HepG2 (cell line): Measurements from ENCODE around the gene APRT. TPM values are rescaled to one million over a fixed set of nuclear protein-coding genes. Genes with fewer than 3 reads are reported as not detected.

Experiments used
- FLYWCH1 ChIP-seq: sonication (generic); formaldehyde crosslinking; IDR thresholded peaks from 2 replicates; pipeline ENCODE4 v1.8.1; 2023; ENCODE audit warnings: mild to moderate bottlenecking, missing genetic modification reagents
- HNRNPLL ChIP-seq: fragments of 200-400 bp; formaldehyde crosslinking; IDR thresholded peaks from 2 replicates; pipeline ENCODE4 v1.6.1; 2017; ENCODE audit warnings: mild to moderate bottlenecking, low read depth, low read length; ENCODE audit not compliant: poor library complexity, severe bottlenecking
- HOXA5 ChIP-seq: sonication (generic); formaldehyde crosslinking; IDR thresholded peaks from 2 replicates; pipeline ENCODE4 v1.4.0; 2020; ENCODE audit warnings: missing genetic modification reagents
- IRX3 ChIP-seq: sonication (generic); formaldehyde crosslinking; IDR thresholded peaks from 2 replicates; pipeline ENCODE4 v1.8.1; 2023; ENCODE audit warnings: mild to moderate bottlenecking, low read depth, missing genetic modification reagents, borderline replicate concordance
- KDM6A ChIP-seq: IDR thresholded peaks from 2 replicates; pipeline ENCODE4 v1.6.1; 2016; ENCODE audit warnings: low read depth
- NFYB ChIP-seq: sonication (generic); formaldehyde crosslinking; IDR thresholded peaks from 2 replicates; pipeline ENCODE4 v1.4.0; 2020; ENCODE audit warnings: missing genetic modification reagents
- NPAS2 ChIP-seq: sonication (generic); formaldehyde crosslinking; IDR thresholded peaks from 2 replicates; pipeline ENCODE4 v1.8.0; 2022; ENCODE audit warnings: mild to moderate bottlenecking, missing genetic modification reagents, borderline replicate concordance
- PCBP2 ChIP-seq: fragments of 200-400 bp; formaldehyde crosslinking; optimal IDR thresholded peaks from 2 replicates; pipeline ENCODE3; 2018; ENCODE audit warnings: low read length, low read depth; ENCODE audit not compliant: poor library complexity, severe bottlenecking
- RBFOX2 ChIP-seq: fragments of 200-400 bp; formaldehyde crosslinking; IDR thresholded peaks from 2 replicates; pipeline ENCODE4 v1.6.1; 2017; ENCODE audit warnings: low read depth, mild to moderate bottlenecking, low read length
- SAFB2 ChIP-seq: sonication (generic); formaldehyde crosslinking; IDR thresholded peaks from 2 replicates; pipeline ENCODE4 v1.5.1; 2020; ENCODE audit warnings: missing genetic modification reagents, low read depth, mild to moderate bottlenecking, borderline replicate concordance
- TMF1 ChIP-seq: sonication (generic); formaldehyde crosslinking; IDR thresholded peaks from 2 replicates; pipeline ENCODE4 v1.8.1; 2022; ENCODE audit warnings: low read depth, missing genetic modification reagents
- XRCC5 ChIP-seq: fragments of 200-400 bp; formaldehyde crosslinking; optimal IDR thresholded peaks from 2 replicates; pipeline ENCODE3; 2017; ENCODE audit warnings: mild to moderate bottlenecking, low read length
- ZNF205 ChIP-seq: IDR thresholded peaks from 2 replicates; pipeline ENCODE4 v1.6.1; 2018; ENCODE audit warnings: missing biosample characterization, missing genetic modification reagents
- ZNF468 ChIP-seq: sonication (generic); formaldehyde crosslinking; IDR thresholded peaks from 2 replicates; pipeline ENCODE4 v1.8.0; 2022; ENCODE audit warnings: mild to moderate bottlenecking, moderate library complexity, missing genetic modification reagents
- ZNF644 ChIP-seq: IDR thresholded peaks from 2 replicates; pipeline ENCODE4 v1.6.1; 2016; ENCODE audit warnings: low read depth
- ZNF747 ChIP-seq: sonication (generic); formaldehyde crosslinking; IDR thresholded peaks from 2 replicates; pipeline ENCODE4 v1.8.1; 2023; ENCODE audit warnings: missing genetic modification reagents, mild to moderate bottlenecking, borderline replicate concordance
- ZNF749 ChIP-seq: sonication (generic); formaldehyde crosslinking; IDR thresholded peaks from 2 replicates; pipeline ENCODE4 v1.8.0; 2022; ENCODE audit warnings: mild to moderate bottlenecking, missing genetic modification reagents, moderate library complexity, borderline replicate concordance
- polyA plus RNA-seq, 8 experiments: library from polyadenylated mRNA; depleted of rRNA in 3 of 8; stranded (reverse) in 7 of 8; unstranded in 1 of 8; fragments of >200 nt; fragmentation: Illumina TruSeq in 4 of 8; extraction: Trizol in 4 of 8; gene quantifications; 2 replicates each; pipeline versions ENCODE4 v1.2.1 to v1.2.3, GENCODE V29; 2011 to 2016; ENCODE audit warnings: low read depth in 4 of 8, missing spikeins in 1 of 8, mixed read lengths in 1 of 8; ENCODE audit not compliant: insufficient read depth in 1 of 8
- total RNA-seq, 5 experiments: library from RNA; depleted of rRNA; stranded (reverse); fragments of >200 nt; fragmentation: Illumina TruSeq; extraction: Trizol; gene quantifications; 2 replicates each; pipeline ENCODE4 v1.2.3, GENCODE V29; 2016; ENCODE audit warnings: low read depth in 1 of 5
- TF ChIP-seq, protein P1 (sequence below), 2 experiments: IDR thresholded peaks; 2 replicates each; pipeline ENCODE4 v1.6.1; 2011 to 2012; ENCODE audit warnings: low read length in 2 of 2, borderline replicate concordance in 1 of 2, low read depth in 1 of 2, mild to moderate bottlenecking in 1 of 2, moderate library complexity in 1 of 2
- TF ChIP-seq, protein P2 (sequence below): IDR thresholded peaks from 2 replicates; pipeline ENCODE4 v1.6.1; 2016; ENCODE audit warnings: mild to moderate bottlenecking
- TF ChIP-seq, protein P3 (sequence below): sonication (generic); formaldehyde crosslinking; conservative IDR thresholded peaks from 2 replicates; pipeline ENCODE4 v1.8.0; 2022; ENCODE audit warnings: mild to moderate bottlenecking, moderate library complexity, missing genetic modification reagents
- TF ChIP-seq, protein P4 (sequence below): sonication (generic); formaldehyde crosslinking; IDR thresholded peaks from 2 replicates; pipeline ENCODE4 v1.8.1; 2023; ENCODE audit warnings: mild to moderate bottlenecking, missing genetic modification reagents

The APRT gene
- total and polyA plus RNA-seq, 2 of the 13 experiments (the other 11 are each of a cell fraction or from before 2014, with no cell fraction given): 155 to 242 TPM

DNA sequence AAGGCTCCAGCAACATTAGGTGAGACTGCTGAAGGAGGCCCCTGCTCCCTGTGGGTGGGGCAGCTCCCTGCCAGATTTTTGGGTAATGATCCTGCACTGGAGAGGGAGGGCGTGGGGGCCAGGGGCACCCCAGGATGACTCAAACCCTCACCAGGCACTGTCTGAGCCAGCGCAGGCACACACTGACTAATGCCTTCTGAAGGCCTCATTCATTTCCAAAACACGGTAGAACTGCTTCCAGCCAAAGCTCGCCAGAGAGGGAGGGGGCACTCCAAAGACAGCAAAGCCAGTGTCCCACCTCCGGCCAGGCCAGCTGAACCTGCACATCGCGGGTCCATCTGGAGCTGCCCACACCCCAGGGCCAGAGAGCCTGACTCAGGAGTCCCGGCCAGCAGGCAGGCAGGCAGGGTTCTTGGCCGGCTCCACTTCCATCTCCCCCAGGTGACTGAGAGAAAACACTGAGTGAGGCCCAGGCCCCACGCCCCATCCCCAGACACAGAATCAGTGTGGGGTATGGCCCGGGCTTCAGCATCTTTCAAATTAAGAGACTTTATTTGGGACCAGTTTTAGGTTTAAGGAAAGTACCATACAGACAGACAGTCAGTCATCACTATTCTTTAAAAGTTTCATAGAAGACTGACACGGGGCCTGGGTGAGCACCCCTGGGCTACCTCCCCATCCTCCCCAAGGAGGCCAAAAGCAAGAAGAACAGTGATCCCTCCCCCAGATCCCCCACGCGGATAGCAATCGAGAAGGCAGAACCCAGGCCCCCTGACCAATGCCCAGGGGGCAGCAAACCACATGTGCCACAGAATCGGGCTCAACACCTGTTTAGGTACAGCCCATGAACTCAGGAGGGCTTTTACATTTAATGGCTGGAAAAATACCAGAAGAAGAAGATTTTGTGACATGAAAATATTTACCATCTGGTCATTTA, 29.0 kb downstream of the APRT start (continued):
- TF ChIP-seq, protein P1, sequence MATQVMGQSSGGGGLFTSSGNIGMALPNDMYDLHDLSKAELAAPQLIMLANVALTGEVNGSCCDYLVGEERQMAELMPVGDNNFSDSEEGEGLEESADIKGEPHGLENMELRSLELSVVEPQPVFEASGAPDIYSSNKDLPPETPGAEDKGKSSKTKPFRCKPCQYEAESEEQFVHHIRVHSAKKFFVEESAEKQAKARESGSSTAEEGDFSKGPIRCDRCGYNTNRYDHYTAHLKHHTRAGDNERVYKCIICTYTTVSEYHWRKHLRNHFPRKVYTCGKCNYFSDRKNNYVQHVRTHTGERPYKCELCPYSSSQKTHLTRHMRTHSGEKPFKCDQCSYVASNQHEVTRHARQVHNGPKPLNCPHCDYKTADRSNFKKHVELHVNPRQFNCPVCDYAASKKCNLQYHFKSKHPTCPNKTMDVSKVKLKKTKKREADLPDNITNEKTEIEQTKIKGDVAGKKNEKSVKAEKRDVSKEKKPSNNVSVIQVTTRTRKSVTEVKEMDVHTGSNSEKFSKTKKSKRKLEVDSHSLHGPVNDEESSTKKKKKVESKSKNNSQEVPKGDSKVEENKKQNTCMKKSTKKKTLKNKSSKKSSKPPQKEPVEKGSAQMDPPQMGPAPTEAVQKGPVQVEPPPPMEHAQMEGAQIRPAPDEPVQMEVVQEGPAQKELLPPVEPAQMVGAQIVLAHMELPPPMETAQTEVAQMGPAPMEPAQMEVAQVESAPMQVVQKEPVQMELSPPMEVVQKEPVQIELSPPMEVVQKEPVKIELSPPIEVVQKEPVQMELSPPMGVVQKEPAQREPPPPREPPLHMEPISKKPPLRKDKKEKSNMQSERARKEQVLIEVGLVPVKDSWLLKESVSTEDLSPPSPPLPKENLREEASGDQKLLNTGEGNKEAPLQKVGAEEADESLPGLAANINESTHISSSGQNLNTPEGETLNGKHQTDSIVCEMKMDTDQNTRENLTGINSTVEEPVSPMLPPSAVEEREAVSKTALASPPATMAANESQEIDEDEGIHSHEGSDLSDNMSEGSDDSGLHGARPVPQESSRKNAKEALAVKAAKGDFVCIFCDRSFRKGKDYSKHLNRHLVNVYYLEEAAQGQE (IDR thresholded peaks at IDR 0.05; ENCODE audit: borderline replicate concordance in 1 of 2, low read depth in 1 of 2, low read length in 2 of 2): no peak
- TF ChIP-seq ZNF205 (no peak), NFYB (CRISPR knock-in tag) (no peak), HNRNPLL (peak; percentile 23), HOXA5 (CRISPR knock-in tag) (0 out of 2 replicates have a peak, but pooled peaks have one; percentile 29), RBFOX2 (no peak), FLYWCH1 (CRISPR knock-in tag) (no peak), PCBP2 (no peak), SAFB2 (CRISPR knock-in tag) (no peak), TMF1 (CRISPR knock-in tag) (no peak), NPAS2 (CRISPR knock-in tag) (no peak), IRX3 (CRISPR knock-in tag) (no peak), ZNF749 (CRISPR knock-in tag) (no peak), XRCC5 (peak; percentile 56), ZNF644 (CRISPR knock-in tag) (no peak), ZNF747 (CRISPR knock-in tag) (no peak), ZNF468 (CRISPR knock-in tag) (no peak), KDM6A (CRISPR knock-in tag) (no peak)
- TF ChIP-seq, protein P2, sequence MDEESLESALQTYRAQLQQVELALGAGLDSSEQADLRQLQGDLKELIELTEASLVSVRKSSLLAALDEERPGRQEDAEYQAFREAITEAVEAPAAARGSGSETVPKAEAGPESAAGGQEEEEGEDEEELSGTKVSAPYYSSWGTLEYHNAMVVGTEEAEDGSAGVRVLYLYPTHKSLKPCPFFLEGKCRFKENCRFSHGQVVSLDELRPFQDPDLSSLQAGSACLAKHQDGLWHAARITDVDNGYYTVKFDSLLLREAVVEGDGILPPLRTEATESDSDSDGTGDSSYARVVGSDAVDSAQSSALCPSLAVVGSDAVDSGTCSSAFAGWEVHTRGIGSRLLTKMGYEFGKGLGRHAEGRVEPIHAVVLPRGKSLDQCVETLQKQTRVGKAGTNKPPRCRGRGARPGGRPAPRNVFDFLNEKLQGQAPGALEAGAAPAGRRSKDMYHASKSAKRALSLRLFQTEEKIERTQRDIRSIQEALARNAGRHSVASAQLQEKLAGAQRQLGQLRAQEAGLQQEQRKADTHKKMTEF (CRISPR knock-in tag): no peak
- TF ChIP-seq, protein P3, sequence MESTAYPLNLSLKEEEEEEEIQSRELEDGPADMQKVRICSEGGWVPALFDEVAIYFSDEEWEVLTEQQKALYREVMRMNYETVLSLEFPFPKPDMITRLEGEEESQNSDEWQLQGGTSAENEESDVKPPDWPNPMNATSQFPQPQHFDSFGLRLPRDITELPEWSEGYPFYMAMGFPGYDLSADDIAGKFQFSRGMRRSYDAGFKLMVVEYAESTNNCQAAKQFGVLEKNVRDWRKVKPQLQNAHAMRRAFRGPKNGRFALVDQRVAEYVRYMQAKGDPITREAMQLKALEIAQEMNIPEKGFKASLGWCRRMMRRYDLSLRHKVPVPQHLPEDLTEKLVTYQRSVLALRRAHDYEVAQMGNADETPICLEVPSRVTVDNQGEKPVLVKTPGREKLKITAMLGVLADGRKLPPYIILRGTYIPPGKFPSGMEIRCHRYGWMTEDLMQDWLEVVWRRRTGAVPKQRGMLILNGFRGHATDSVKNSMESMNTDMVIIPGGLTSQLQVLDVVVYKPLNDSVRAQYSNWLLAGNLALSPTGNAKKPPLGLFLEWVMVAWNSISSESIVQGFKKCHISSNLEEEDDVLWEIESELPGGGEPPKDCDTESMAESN (CRISPR knock-in tag): no peak
- TF ChIP-seq, protein P4, sequence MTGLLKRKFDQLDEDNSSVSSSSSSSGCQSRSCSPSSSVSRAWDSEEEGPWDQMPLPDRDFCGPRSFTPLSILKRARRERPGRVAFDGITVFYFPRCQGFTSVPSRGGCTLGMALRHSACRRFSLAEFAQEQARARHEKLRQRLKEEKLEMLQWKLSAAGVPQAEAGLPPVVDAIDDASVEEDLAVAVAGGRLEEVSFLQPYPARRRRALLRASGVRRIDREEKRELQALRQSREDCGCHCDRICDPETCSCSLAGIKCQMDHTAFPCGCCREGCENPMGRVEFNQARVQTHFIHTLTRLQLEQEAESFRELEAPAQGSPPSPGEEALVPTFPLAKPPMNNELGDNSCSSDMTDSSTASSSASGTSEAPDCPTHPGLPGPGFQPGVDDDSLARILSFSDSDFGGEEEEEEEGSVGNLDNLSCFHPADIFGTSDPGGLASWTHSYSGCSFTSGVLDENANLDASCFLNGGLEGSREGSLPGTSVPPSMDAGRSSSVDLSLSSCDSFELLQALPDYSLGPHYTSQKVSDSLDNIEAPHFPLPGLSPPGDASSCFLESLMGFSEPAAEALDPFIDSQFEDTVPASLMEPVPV (CRISPR knock-in tag): no peak
